22Rv1 (cell line): ENCODE data around the gene ARL14.

Source experiments
- CTCF ChIP-seq: fragments of 450-650 bp; IDR thresholded peaks from 2 replicates; pipeline ENCODE4 v1.5.1; 2017; ENCODE audit warnings: mild to moderate bottlenecking
- ZFX ChIP-seq: fragments of 450-650 bp; IDR thresholded peaks from 2 replicates; pipeline ENCODE4 v1.6.1; 2017; ENCODE audit warnings: antibody characterized with exemption, borderline replicate concordance

GRCh38 chr3:160643994-160644393, 33.0 kb upstream of the ARL14 start:
- no peak for TF ChIP-seq CTCF
- no peak for TF ChIP-seq ZFX
